ENCODE data around the gene SPNS3.

DNA sequence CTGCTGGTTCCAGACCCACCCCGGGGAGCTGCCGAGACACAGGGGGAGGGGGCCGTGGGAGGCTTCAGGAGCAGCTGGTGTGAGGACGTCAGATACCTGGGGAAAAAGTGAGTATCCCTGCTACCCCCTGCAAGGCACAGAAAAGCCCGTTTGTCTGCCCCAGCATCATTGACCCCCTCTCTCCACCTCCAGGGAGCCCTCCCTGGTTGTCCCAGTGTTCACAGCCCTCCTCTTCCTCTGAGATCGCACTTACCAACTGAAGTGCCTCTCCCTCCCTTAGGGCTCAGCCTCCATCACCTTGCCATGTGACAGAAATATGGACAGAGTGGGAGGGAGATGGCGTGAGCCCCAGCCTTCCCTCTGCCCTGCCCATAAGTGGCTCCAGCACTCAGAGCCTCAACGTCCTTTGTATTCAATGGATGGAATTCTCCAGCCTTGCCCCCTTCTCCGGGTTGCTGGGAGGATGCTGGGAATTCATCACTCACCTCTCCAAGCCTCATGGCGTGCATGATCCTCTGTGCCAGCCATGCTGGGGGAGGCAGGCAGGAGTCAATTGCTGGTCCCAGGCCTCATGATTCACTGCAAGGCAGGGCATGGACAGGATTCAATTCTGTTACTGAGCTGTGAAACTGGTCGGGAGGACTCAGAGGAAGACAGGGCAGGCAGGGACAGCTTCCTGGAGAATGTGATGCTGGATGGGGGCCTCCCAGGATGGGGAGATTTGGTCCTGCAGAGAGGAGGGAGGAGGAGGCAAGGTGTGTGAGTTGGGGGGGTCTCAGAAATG lies 14.6 kb downstream of the SPNS3 start:
- TF ChIP-seq, protein P1, sequence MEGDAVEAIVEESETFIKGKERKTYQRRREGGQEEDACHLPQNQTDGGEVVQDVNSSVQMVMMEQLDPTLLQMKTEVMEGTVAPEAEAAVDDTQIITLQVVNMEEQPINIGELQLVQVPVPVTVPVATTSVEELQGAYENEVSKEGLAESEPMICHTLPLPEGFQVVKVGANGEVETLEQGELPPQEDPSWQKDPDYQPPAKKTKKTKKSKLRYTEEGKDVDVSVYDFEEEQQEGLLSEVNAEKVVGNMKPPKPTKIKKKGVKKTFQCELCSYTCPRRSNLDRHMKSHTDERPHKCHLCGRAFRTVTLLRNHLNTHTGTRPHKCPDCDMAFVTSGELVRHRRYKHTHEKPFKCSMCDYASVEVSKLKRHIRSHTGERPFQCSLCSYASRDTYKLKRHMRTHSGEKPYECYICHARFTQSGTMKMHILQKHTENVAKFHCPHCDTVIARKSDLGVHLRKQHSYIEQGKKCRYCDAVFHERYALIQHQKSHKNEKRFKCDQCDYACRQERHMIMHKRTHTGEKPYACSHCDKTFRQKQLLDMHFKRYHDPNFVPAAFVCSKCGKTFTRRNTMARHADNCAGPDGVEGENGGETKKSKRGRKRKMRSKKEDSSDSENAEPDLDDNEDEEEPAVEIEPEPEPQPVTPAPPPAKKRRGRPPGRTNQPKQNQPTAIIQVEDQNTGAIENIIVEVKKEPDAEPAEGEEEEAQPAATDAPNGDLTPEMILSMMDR (IDR thresholded peaks at IDR 0.05), result no peak
- TF ChIP-seq EZH2 (IDR thresholded peaks at IDR 0.05; ENCODE audit: borderline replicate concordance, insufficient read depth, low read depth, low read length, poor library complexity, severe bottlenecking), result no peak

All from B cell (primary cell).